Testis (tissue), 3 donors: ENCODE measurements around the gene GARNL3. TPM values are rescaled to one million over a fixed set of nuclear protein-coding genes. Genes with fewer than 3 reads are reported as not detected.

Experiments used
- DNase-seq: peaks from one replicate; pipeline ENCODE4 v3.0.0-alpha.2; 2019
- H3K27ac ChIP-seq, 2 donors: fragments of 200-600 bp; sonication (generic); one replicate each; pipeline ENCODE4 v1.5.1; 2019
- H3K27me3 ChIP-seq: fragments of 200-600 bp; sonication (generic); one replicate; pipeline ENCODE4 v1.5.1; 2019
- H3K36me3 ChIP-seq: fragments of 200-600 bp; sonication (generic); one replicate; pipeline ENCODE4 v1.5.1; 2017; ENCODE audit warnings: low read depth; ENCODE audit errors: missing control alignments
- H3K4me1 ChIP-seq: fragments of 200-600 bp; sonication (generic); one replicate; pipeline ENCODE4 v1.5.1; 2019
- H3K4me3 ChIP-seq, 2 donors: fragments of 200-600 bp; sonication (generic); one replicate each; pipeline ENCODE4 v1.5.1; 2017 to 2019
- H3K9me3 ChIP-seq: fragments of 200-600 bp; sonication (generic); one replicate; pipeline ENCODE4 v1.5.1; 2017
- CTCF ChIP-seq, 3 experiments: fragments of 450-650 bp in 2 of 3; fragments of 200-600 bp in 1 of 3; sonication (generic) in 1 of 3; IDR thresholded peaks; one replicate each; pipeline ENCODE4 v1.5.1; 2016 to 2019; ENCODE audit warnings: antibody characterized with exemption in 3 of 3, mild to moderate bottlenecking in 2 of 3, moderate library complexity in 1 of 3
- POLR2A ChIP-seq: fragments of 450-650 bp; IDR thresholded peaks from one replicate; pipeline ENCODE4 v1.6.1; 2017; ENCODE audit warnings: antibody characterized with exemption, mild to moderate bottlenecking, moderate library complexity
- WGBS, 2 donors: methylation state at CpG; one replicate each; pipeline ENCODE4 v1.1.5; 2018; 5-methylcytosine and 5-hydroxymethylcytosine counted together
- intact Hi-C: fragments of 100-400 bp; cut with DNase I; formaldehyde crosslinking; loops from one replicate; pipeline ENCODE4 v1.15.1; 2023; ENCODE audit warnings: low total_unique reads
- polyA plus RNA-seq: library from polyadenylated mRNA; stranded (reverse); fragments of 350-450 nt; fragmentation: Illumina TruSeq; extraction: RNeasy Lipid Tissue Mini Kit (QIAGEN cat#74804); gene quantifications from one replicate; pipeline ENCODE4 v1.2.3, GENCODE V29; 2014; ENCODE audit warnings: low read depth, low replicate concordance; ENCODE audit not compliant: insufficient read depth
- total RNA-seq, 2 donors: library from RNA; depleted of rRNA; stranded (reverse); fragments of >200 nt; gene quantifications; one replicate each; pipeline ENCODE4 v1.2.3, GENCODE V29; 2016

The GARNL3 gene
- total and polyA plus RNA-seq, 3 donors from 2014 or later: 12.9 to 42.8 (median 25.9) TPM

DNA sequence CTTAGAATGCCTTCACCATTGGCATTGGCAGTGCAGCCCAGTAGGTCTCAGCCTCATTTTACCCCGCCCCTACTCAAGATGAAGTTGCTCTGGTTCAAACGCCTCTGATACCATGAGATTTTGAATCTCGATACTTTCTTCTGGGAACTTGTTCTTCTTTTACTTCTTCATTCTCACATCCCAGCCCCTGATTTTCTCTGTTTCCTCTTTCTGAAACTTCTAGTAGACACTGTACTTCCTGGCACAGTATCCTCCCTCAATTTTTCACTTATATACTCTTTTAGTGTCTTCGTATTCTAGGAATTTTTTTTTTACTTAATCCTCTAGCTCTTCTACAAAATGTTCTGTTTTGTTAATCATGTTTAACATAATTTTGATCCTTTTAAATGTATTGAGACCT is 146.5 kb downstream of the GARNL3 start:
- intact Hi-C loops: no loop called here
- WGBS, 2 donors: 83 to 85% methylated on average over 4 of the region's 4 CpGs
- Histone ChIP-seq H3K27me3 (no peaks in the 10 kb centered on the region), H3K4me3 (no peak overlapping the region), H3K4me1 (no peaks in the 10 kb centered on the region), H3K9me3 (no peaks in the 10 kb centered on the region), H3K36me3 (no peaks in the 10 kb centered on the region), H3K27ac (no peak overlapping the region)
- no peak for DNase-seq
- no peak for TF ChIP-seq CTCF (IDR thresholded peaks at IDR 0.05)
- TF ChIP-seq POLR2A: no peak

DNA sequence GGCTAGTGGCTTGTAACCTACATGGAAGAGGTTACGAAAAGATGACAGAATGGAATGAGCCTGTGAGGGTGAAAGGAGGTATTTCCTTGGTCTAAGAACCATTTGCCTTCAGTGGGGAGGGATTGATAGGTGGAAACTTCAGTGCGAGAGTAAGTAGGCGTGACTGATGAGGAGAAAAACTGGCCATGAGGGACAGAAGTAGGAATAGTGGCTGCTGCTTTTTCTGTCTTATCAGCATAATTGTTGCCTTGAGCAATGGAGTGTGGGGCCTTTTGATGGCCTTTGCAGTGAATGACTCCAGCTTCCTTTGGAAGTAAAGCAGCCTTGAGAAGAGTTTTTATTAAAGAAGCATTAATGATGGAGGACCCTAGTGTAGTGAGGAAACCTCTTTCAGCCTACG is 150.6 kb downstream of the GARNL3 start:
- H3K36me3 ChIP-seq: no peaks in the 10 kb centered on the region
- DNase-seq: no peak
- H3K4me3 ChIP-seq: no peak overlapping the region
- H3K27me3 ChIP-seq: no peaks in the 10 kb centered on the region
- H3K27ac ChIP-seq: no peak overlapping the region
- WGBS, 2 donors: 83 to 88% methylated on average over 4 of the region's 4 CpGs
- no peaks in the 10 kb centered on the region for H3K9me3 ChIP-seq
- intact Hi-C loops: no loop called here
- no peaks in the 10 kb centered on the region for H3K4me1 ChIP-seq
- TF ChIP-seq CTCF (IDR thresholded peaks at IDR 0.05) (no peak), POLR2A (no peak)

- Histone ChIP-seq H3K36me3 (no peaks in the 10 kb centered on the region), H3K4me1 (no peaks in the 10 kb centered on the region), H3K4me3 (no peak overlapping the region), H3K27me3 (no peaks in the 10 kb centered on the region), H3K9me3 (no peaks in the 10 kb centered on the region), H3K27ac (no peak overlapping the region)
- TF ChIP-seq CTCF (IDR thresholded peaks at IDR 0.05) (no peak), POLR2A (no peak)
- WGBS, 2 donors: 84 to 100% methylated on average over 1 of the region's 1 CpG
- no peak for DNase-seq
- intact Hi-C loops: no loop called here
Observed at GRCh38 chr9:127415657-127416056, 151.1 kb downstream of the GARNL3 start.

GRCh38 chr9:127417131-127418036 is 152.8 kb downstream of the GARNL3 start:
- peaks cover 4% of the 10 kb centered on the region for H3K4me1 ChIP-seq
- H3K27ac ChIP-seq: no peak overlapping the region
- WGBS, 2 donors: 81 to 88% methylated on average over 15 of the region's 15 CpGs
- H3K9me3 ChIP-seq: no peaks in the 10 kb centered on the region
- no peak for TF ChIP-seq CTCF (IDR thresholded peaks at IDR 0.05)
- TF ChIP-seq POLR2A: no peak
- DNase-seq: no peak
- H3K36me3 ChIP-seq: no peaks in the 10 kb centered on the region
- no peaks in the 10 kb centered on the region for H3K27me3 ChIP-seq
- intact Hi-C loops: no loop called here
- no peak overlapping the region for H3K4me3 ChIP-seq
